ENCODE data around the gene HNF4A.

HNF4A gene

DNA sequence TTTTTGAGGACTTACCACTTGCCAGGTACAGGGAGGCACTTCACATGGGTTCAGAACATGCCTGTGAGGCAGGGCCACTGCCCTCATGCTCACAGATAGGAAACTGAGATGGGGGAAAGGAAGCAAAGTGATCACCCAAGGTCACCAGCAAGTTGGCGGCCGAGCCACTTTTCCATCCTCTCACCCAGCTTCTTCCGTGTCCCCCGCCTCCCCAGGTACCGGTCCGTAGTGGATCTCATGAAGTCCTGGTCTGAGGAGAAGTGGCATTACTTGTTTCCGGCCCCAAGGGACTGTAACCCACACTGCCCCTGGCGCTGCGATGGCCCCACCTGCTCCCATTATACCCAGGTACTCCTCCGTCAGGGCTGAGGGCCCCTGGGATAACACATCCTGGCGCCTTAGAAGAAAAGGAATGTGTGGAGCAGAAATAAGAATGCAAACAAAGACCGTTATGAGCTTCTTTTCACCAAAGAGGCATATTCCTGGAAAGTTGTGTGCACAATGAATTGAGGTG, 12.3 kb upstream of the HNF4A start:
- POLR2A ChIA-PET = no interaction called here
- H3K4me1 ChIP-seq (ENCODE audit: control insufficient read depth, insufficient read depth, low read length) = no peaks in the 10 kb centered on the region
- H3K4me3 ChIP-seq (ENCODE audit: low read depth, low read length) = no peak overlapping the region
- TF ChIP-seq ZNF132 (tag by site-specific recombination; IDR thresholded peaks at IDR 0.05; ENCODE audit: borderline replicate concordance) (no peak), ZBTB1 (tag by site-specific recombination; IDR thresholded peaks at IDR 0.05) (no peak), ZNF837 (tag by site-specific recombination; IDR thresholded peaks at IDR 0.05) (no peak), ZSCAN16 (tag by site-specific recombination; IDR thresholded peaks at IDR 0.05) (no peak), ZNF335 (tag by site-specific recombination; conservative IDR thresholded peaks at IDR 0.05) (no peak), ZNF433 (tag by site-specific recombination; IDR thresholded peaks at IDR 0.05; ENCODE audit: low read depth) (no peak), ZNF248 (tag by site-specific recombination; IDR thresholded peaks at IDR 0.05) (no peak), ZNF292 (tag by site-specific recombination; IDR thresholded peaks at IDR 0.05; ENCODE audit: borderline replicate concordance, low read depth) (no peak), ZNF777 (tag by site-specific recombination; IDR thresholded peaks at IDR 0.05; ENCODE audit: borderline replicate concordance) (no peak), ZNF354C (tag by site-specific recombination; IDR thresholded peaks at IDR 0.05; ENCODE audit: borderline replicate concordance, low read depth) (no peak), ZNF843 (tag by site-specific recombination; IDR thresholded peaks at IDR 0.05) (no peak), RBAK (tag by site-specific recombination; IDR thresholded peaks at IDR 0.05) (no peak)
- TF ChIP-seq, protein P1, sequence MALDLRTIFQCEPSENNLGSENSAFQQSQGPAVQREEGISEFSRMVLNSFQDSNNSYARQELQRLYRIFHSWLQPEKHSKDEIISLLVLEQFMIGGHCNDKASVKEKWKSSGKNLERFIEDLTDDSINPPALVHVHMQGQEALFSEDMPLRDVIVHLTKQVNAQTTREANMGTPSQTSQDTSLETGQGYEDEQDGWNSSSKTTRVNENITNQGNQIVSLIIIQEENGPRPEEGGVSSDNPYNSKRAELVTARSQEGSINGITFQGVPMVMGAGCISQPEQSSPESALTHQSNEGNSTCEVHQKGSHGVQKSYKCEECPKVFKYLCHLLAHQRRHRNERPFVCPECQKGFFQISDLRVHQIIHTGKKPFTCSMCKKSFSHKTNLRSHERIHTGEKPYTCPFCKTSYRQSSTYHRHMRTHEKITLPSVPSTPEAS (tag by site-specific recombination; IDR thresholded peaks at IDR 0.05) = no peak
- TF ChIP-seq, protein P2, sequence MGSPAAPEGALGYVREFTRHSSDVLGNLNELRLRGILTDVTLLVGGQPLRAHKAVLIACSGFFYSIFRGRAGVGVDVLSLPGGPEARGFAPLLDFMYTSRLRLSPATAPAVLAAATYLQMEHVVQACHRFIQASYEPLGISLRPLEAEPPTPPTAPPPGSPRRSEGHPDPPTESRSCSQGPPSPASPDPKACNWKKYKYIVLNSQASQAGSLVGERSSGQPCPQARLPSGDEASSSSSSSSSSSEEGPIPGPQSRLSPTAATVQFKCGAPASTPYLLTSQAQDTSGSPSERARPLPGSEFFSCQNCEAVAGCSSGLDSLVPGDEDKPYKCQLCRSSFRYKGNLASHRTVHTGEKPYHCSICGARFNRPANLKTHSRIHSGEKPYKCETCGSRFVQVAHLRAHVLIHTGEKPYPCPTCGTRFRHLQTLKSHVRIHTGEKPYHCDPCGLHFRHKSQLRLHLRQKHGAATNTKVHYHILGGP (tag by site-specific recombination; IDR thresholded peaks at IDR 0.05) = no peak
- no peaks in the 10 kb centered on the region for H3K9me3 ChIP-seq (ENCODE audit: control insufficient read depth, insufficient read depth, low read depth, low read length)
- no peaks in the 10 kb centered on the region for H3K36me3 ChIP-seq (ENCODE audit: control insufficient read depth in 2 of 2, insufficient read depth in 1 of 2, low read length in 2 of 2)
- CTCF ChIA-PET = interaction anchor here (0.6 to 4.5 kb wide), 2 partner anchors 11 to 32 kb away, joined by 4 to 23 read pairs; partner anchors contain the start of gene FITM2
- H3K27ac ChIP-seq (ENCODE audit: extremely low read depth, low read depth, low read length) = no peak overlapping the region

DNA sequence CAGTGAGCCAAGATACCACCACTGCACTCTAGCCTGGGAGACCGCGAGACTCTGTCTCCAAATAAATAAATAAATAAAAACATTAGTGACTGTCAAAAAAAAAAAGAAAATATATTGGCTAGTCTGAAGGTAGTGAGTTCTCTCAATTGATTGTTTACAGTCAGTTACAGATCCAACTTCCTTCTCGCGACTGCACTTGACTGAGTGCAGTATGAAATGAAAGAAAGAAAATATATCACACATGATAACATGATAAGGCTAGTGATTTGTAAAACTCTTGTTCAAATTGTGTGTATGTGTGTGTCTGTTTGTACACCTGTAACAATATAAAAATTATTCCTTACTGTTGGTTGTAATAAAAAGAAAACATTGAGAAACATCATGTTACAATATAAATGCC, 10.8 kb upstream of the HNF4A start:
- Histone ChIP-seq H3K4me3 (ENCODE audit: low read depth, low read length) (no peak overlapping the region), H3K27ac (ENCODE audit: extremely low read depth, low read depth, low read length) (no peak overlapping the region), H3K36me3 (ENCODE audit: control insufficient read depth in 2 of 2, insufficient read depth in 1 of 2, low read length in 2 of 2) (no peaks in the 10 kb centered on the region), H3K9me3 (ENCODE audit: control insufficient read depth, insufficient read depth, low read depth, low read length) (no peaks in the 10 kb centered on the region), H3K4me1 (ENCODE audit: control insufficient read depth, insufficient read depth, low read length) (no peaks in the 10 kb centered on the region)
- ChIA-PET CTCF (no interaction called here), POLR2A (no interaction called here)
- TF ChIP-seq ZNF391 (tag by site-specific recombination; IDR thresholded peaks at IDR 0.05; ENCODE audit: borderline replicate concordance, low read depth) (no peak), ZNF157 (tag by site-specific recombination; IDR thresholded peaks at IDR 0.05) (no peak), ZFP3 (tag by site-specific recombination; IDR thresholded peaks at IDR 0.05; ENCODE audit: low read depth) (no peak), YY1 (tag by site-specific recombination; IDR thresholded peaks at IDR 0.05) (no peak), RBAK (tag by site-specific recombination; IDR thresholded peaks at IDR 0.05) (no peak), ZFP37 (tag by site-specific recombination; IDR thresholded peaks at IDR 0.05) (no peak), FEZF1 (tag by site-specific recombination; IDR thresholded peaks at IDR 0.05) (no peak), KLF8 (tag by site-specific recombination; IDR thresholded peaks at IDR 0.05) (no peak), ZNF426 (tag by site-specific recombination; IDR thresholded peaks at IDR 0.05) (no peak), ZSCAN23 (tag by site-specific recombination; IDR thresholded peaks at IDR 0.05) (no peak), TCF7L2 (IDR thresholded peaks at IDR 0.05; ENCODE audit: borderline replicate concordance, low read depth, low read length) (no peak), SP7 (tag by site-specific recombination; IDR thresholded peaks at IDR 0.05) (no peak), ZBTB1 (tag by site-specific recombination; IDR thresholded peaks at IDR 0.05) (no peak)
- TF ChIP-seq, protein P3, sequence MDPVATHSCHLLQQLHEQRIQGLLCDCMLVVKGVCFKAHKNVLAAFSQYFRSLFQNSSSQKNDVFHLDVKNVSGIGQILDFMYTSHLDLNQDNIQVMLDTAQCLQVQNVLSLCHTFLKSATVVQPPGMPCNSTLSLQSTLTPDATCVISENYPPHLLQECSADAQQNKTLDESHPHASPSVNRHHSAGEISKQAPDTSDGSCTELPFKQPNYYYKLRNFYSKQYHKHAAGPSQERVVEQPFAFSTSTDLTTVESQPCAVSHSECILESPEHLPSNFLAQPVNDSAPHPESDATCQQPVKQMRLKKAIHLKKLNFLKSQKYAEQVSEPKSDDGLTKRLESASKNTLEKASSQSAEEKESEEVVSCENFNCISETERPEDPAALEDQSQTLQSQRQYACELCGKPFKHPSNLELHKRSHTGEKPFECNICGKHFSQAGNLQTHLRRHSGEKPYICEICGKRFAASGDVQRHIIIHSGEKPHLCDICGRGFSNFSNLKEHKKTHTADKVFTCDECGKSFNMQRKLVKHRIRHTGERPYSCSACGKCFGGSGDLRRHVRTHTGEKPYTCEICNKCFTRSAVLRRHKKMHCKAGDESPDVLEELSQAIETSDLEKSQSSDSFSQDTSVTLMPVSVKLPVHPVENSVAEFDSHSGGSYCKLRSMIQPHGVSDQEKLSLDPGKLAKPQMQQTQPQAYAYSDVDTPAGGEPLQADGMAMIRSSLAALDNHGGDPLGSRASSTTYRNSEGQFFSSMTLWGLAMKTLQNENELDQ (tag by site-specific recombination; IDR thresholded peaks at IDR 0.05; ENCODE audit: low read depth) = no peak
- TF ChIP-seq, protein P4, sequence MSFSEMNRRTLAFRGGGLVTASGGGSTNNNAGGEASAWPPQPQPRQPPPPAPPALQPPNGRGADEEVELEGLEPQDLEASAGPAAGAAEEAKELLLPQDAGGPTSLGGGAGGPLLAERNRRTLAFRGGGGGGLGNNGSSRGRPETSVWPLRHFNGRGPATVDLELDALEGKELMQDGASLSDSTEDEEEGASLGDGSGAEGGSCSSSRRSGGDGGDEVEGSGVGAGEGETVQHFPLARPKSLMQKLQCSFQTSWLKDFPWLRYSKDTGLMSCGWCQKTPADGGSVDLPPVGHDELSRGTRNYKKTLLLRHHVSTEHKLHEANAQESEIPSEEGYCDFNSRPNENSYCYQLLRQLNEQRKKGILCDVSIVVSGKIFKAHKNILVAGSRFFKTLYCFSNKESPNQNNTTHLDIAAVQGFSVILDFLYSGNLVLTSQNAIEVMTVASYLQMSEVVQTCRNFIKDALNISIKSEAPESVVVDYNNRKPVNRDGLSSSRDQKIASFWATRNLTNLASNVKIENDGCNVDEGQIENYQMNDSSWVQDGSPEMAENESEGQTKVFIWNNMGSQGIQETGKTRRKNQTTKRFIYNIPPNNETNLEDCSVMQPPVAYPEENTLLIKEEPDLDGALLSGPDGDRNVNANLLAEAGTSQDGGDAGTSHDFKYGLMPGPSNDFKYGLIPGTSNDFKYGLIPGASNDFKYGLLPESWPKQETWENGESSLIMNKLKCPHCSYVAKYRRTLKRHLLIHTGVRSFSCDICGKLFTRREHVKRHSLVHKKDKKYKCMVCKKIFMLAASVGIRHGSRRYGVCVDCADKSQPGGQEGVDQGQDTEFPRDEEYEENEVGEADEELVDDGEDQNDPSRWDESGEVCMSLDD (tag by site-specific recombination; IDR thresholded peaks at IDR 0.05) = no peak
- TF ChIP-seq, protein P5, sequence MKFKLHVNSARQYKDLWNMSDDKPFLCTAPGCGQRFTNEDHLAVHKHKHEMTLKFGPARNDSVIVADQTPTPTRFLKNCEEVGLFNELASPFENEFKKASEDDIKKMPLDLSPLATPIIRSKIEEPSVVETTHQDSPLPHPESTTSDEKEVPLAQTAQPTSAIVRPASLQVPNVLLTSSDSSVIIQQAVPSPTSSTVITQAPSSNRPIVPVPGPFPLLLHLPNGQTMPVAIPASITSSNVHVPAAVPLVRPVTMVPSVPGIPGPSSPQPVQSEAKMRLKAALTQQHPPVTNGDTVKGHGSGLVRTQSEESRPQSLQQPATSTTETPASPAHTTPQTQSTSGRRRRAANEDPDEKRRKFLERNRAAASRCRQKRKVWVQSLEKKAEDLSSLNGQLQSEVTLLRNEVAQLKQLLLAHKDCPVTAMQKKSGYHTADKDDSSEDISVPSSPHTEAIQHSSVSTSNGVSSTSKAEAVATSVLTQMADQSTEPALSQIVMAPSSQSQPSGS (tag by site-specific recombination; IDR thresholded peaks at IDR 0.05; ENCODE audit: low read depth) = no peak
